T-helper 1 cell treated with Interleukin-12 subunit alpha and Interleukin-12 subunit beta and Interleukin-4 antibody, amounts not matched to agents 30 μg/mL and 1 μg/mL, for 36 hours (primary cell): ENCODE measurements around the gene RHPN2.

Experiments
- H3K27ac Mint-ChIP-seq: one replicate; pipeline ENCODE4 v1.8.0; 2021; ENCODE audit warnings: mild to moderate bottlenecking, mixed read lengths
- H3K27me3 Mint-ChIP-seq: one replicate; pipeline ENCODE4 v1.8.0; 2021; ENCODE audit warnings: low read depth, mixed read lengths
- H3K36me3 Mint-ChIP-seq: one replicate; pipeline ENCODE4 v1.8.0; 2021; ENCODE audit warnings: low read depth, mixed read lengths
- H3K4me1 Mint-ChIP-seq: one replicate; pipeline ENCODE4 v1.8.0; 2021; ENCODE audit warnings: low read depth, mixed read lengths
- H3K4me3 Mint-ChIP-seq: one replicate; pipeline ENCODE4 v1.8.0; 2021; ENCODE audit warnings: mild to moderate bottlenecking, moderate library complexity, mixed read lengths
- H3K9me3 Mint-ChIP-seq: one replicate; pipeline ENCODE4 v1.8.0; 2021; ENCODE audit warnings: mixed read lengths

RHPN2 gene

GRCh38 chr19:32933571-32933970 lies 131.1 kb downstream of the RHPN2 start:
- H3K27ac Mint-ChIP-seq = no peak overlapping the region
- H3K4me3 Mint-ChIP-seq = no peak overlapping the region
- peaks cover 21% of the 10 kb centered on the region for H3K36me3 Mint-ChIP-seq
- peaks cover 6% of the 10 kb centered on the region for H3K9me3 Mint-ChIP-seq
- H3K4me1 Mint-ChIP-seq = no peaks in the 10 kb centered on the region
- H3K27me3 Mint-ChIP-seq = no peaks in the 10 kb centered on the region

GRCh38 chr19:32930567-32930966 lies 134.1 kb downstream of the RHPN2 start:
- H3K9me3 Mint-ChIP-seq = peaks cover 11% of the 10 kb centered on the region
- no peaks in the 10 kb centered on the region for H3K27me3 Mint-ChIP-seq
- no peak overlapping the region for H3K27ac Mint-ChIP-seq
- H3K4me1 Mint-ChIP-seq = no peaks in the 10 kb centered on the region
- H3K36me3 Mint-ChIP-seq = peaks cover 25% of the 10 kb centered on the region
- H3K4me3 Mint-ChIP-seq = no peak overlapping the region

GRCh38 chr19:32928806-32929205 lies 135.9 kb downstream of the RHPN2 start:
- H3K27me3 Mint-ChIP-seq = no peaks in the 10 kb centered on the region
- H3K9me3 Mint-ChIP-seq = peaks cover 11% of the 10 kb centered on the region

More at GRCh38 chr19:32928806-32929205, 135.9 kb downstream of the RHPN2 start:
- H3K4me3 Mint-ChIP-seq = no peak overlapping the region
- no peak overlapping the region for H3K27ac Mint-ChIP-seq
- H3K36me3 Mint-ChIP-seq = peaks cover 24% of the 10 kb centered on the region
- no peaks in the 10 kb centered on the region for H3K4me1 Mint-ChIP-seq
